ENCODE measurements around the gene KBTBD3. TPM values are rescaled to one million over a fixed set of nuclear protein-coding genes. Genes with fewer than 3 reads are reported as not detected.

Gene KBTBD3
- total RNA-seq, 1 experiment from 2014 or later, result 3.2 TPM

DNA sequence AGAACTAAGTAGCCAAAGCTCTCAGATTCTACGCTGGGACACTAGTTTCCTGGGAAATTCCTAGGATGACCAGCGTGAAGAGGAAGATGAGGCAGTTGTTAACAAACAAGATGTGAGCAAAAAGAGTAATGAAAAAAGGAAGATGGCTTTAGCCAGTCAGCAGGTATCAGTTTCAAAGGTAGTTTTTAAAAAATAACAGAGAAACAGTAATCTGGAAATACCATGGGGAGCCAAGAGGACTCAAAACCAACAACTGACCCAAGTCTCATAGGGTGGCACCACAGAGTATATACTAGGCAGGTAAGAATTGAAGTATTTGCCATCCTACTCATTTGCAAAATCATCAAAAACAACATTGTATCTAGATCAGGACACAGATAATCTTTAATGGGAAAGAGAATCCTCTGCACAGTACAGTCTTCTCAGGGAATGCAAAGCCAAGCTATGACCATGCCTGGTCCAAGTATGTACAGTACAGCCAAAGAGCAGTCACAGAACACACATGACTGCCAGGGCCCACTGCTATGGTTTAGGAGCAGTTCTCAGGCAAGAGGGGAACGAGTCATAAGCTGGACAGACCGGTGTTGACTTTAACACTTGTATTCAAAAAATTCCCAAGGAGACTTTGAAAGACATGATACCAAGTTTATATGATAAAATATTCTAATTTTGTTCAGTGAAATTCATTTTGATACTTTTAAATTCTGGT, 75.7 kb downstream of the KBTBD3 start:
- CTCF ChIA-PET, result no interaction called here
- intact Hi-C loops (cut with micrococcal nuclease; ENCODE audit: unreplicated experiment), result no loop called here

More for the DNA sequence above, 75.7 kb downstream of the KBTBD3 start:
- Histone ChIP-seq H3K4me1 (ENCODE audit: insufficient read depth, low read length, poor library complexity, severe bottlenecking) (no peaks in the 10 kb centered on the region), H3K36me3 (ENCODE audit: insufficient read depth, low read length, poor library complexity, severe bottlenecking) (peaks cover 10% of the 10 kb centered on the region), H3K4me3 (ENCODE audit: low read depth, low read length, poor library complexity, severe bottlenecking) (no peak overlapping the region), H3K9me3 (ENCODE audit: low read depth, low read length, poor library complexity, severe bottlenecking) (peaks cover 8% of the 10 kb centered on the region), H3K27ac (ENCODE audit: low read depth, low read length, poor library complexity, severe bottlenecking) (no peak overlapping the region), H3K27me3 (replicated peaks; ENCODE audit: insufficient read depth, low read depth, low read length, poor library complexity) (no peaks in the 10 kb centered on the region)
- TF ChIP-seq, protein P1, sequence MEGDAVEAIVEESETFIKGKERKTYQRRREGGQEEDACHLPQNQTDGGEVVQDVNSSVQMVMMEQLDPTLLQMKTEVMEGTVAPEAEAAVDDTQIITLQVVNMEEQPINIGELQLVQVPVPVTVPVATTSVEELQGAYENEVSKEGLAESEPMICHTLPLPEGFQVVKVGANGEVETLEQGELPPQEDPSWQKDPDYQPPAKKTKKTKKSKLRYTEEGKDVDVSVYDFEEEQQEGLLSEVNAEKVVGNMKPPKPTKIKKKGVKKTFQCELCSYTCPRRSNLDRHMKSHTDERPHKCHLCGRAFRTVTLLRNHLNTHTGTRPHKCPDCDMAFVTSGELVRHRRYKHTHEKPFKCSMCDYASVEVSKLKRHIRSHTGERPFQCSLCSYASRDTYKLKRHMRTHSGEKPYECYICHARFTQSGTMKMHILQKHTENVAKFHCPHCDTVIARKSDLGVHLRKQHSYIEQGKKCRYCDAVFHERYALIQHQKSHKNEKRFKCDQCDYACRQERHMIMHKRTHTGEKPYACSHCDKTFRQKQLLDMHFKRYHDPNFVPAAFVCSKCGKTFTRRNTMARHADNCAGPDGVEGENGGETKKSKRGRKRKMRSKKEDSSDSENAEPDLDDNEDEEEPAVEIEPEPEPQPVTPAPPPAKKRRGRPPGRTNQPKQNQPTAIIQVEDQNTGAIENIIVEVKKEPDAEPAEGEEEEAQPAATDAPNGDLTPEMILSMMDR (conservative IDR thresholded peaks at IDR 0.05; ENCODE audit: low read depth, low read length), result no peak
- no peak for TF ChIP-seq EZH2 (IDR thresholded peaks at IDR 0.05; ENCODE audit: borderline replicate concordance, low read depth, low read length, poor library complexity, severe bottlenecking)
- POLR2A ChIA-PET (ENCODE audit: low non-redundant PET), result no interaction called here
- DNase-seq (ENCODE audit: low spot score), result no peak
- no TSS peak for BruUV-seq (replicated peaks)

Other genes with a start within 250 kb of the KBTBD3 start
- gene MSANTD4, start 55.1 kb downstream of the KBTBD3 start, total RNA-seq (2021), result 25.6 and 27.7 TPM in 2 replicates
- gene AASDHPPT, start 315 bp upstream of the KBTBD3 start, total RNA-seq (2021), result 83.8 and 96.6 TPM in 2 replicates